ENCODE data around the gene TAGAP.

- TF ChIP-seq POLR2A (conservative IDR thresholded peaks at IDR 0.05) (no peak), JUND (IDR thresholded peaks at IDR 0.05; ENCODE audit: borderline replicate concordance, low read depth, low read length) (no peak), JUND (tag; IDR thresholded peaks at IDR 0.05; ENCODE audit: borderline replicate concordance, low read depth, low read length) (no peak), NCOA4 (IDR thresholded peaks at IDR 0.05; ENCODE audit: partially characterized antibody) (no peak), BACH1 (tag; IDR thresholded peaks at IDR 0.05) (no peak), TAF1 (IDR thresholded peaks at IDR 0.05; ENCODE audit: control insufficient read depth, extremely low read depth, insufficient read depth, low read length, severe bottlenecking) (no peak), SMAD1 (IDR thresholded peaks at IDR 0.05; ENCODE audit: low read depth, low read length, partially characterized antibody) (no peak), CTCF (IDR thresholded peaks at IDR 0.05 in 2 of 3, conservative IDR thresholded peaks at IDR 0.05 in 1 of 3; ENCODE audit: insufficient read depth in 2 of 3, low read depth in 1 of 3, low read length in 3 of 3) (no peak)
These were observed 29.4 kb upstream of the TAGAP start for GRCh38 chr6:159074120-159074684.
